GM12891 (cell line): Measurements from ENCODE around the gene WFDC10B.

Experiments used
- PAX5 ChIP-seq: IDR thresholded peaks from 2 replicates; pipeline ENCODE4 v1.6.1; 2011; ENCODE audit warnings: low read length, moderate library complexity, mild to moderate bottlenecking; ENCODE audit not compliant: insufficient read depth, severe bottlenecking
- POLR2A ChIP-seq: IDR thresholded peaks from 2 replicates; pipeline ENCODE4 v1.6.1; 2011; ENCODE audit warnings: low read depth, low read length, control low read depth
- POLR2AphosphoS5 ChIP-seq: IDR thresholded peaks from 2 replicates; pipeline ENCODE4 v1.6.1; 2011; ENCODE audit warnings: low read depth, low read length, control low read depth
- POU2F2 ChIP-seq: IDR thresholded peaks from 2 replicates; pipeline ENCODE4 v1.6.1; 2011; ENCODE audit warnings: low read depth, mild to moderate bottlenecking, control low read depth, low read length, moderate library complexity
- TAF1 ChIP-seq: IDR thresholded peaks from 2 replicates; pipeline ENCODE4 v1.6.1; 2011; ENCODE audit warnings: low read depth, low read length, control low read depth

GRCh38 chr20:45742596-45742995 is 37.8 kb upstream of the WFDC10B start:
- no peak for TF ChIP-seq POLR2A
- no peak for TF ChIP-seq POLR2AphosphoS5
- TF ChIP-seq PAX5, result no peak
- TF ChIP-seq TAF1, result no peak
- no peak for TF ChIP-seq POU2F2
